ENCODE results near the gene SLC6A4. TPM values are rescaled to one million over a fixed set of nuclear protein-coding genes. Genes with fewer than 3 reads are reported as not detected.

SLC6A4 gene
- total and polyA plus RNA-seq, 2 of the 8 experiments (the other 6 are each of a cell fraction or from before 2014, with no cell fraction given), result 0.09 to 0.33 TPM

DNA sequence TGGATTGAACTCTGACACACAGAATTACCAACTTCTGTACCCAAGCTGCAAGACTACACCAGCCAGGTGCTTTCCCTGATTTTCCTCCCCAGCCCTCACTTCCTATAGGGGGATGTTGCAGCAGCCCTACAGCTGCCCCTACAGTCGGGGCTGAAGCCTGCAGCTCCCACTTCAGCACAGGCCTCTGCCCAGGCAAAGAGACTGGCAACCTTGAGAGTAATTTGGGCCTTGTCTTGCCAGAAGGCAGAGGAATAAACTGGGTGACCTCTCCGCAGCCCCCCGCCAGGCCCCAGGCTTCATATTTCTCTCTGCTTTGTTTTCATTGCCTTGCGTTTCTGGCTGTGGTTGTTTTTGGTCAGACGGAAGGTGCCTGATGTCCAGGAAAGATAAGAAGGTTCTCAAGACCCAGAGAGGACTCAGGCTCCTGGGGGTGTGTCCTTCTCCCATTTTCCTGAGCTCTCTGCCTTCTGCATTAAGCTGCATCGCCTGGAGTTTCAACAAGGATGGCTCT is 32.0 kb downstream of the SLC6A4 start:
- no peak overlapping the region for H3K4me2 ChIP-seq (ENCODE audit: insufficient read depth in 1 of 2, low read depth in 2 of 2, low read length in 2 of 2)
- H3K79me2 ChIP-seq (ENCODE audit: control insufficient read depth in 1 of 2, insufficient read depth in 2 of 2, low read length in 2 of 2), result no peaks in the 10 kb centered on the region
- H3K36me3 ChIP-seq (ENCODE audit: control insufficient read depth in 2 of 4, insufficient read depth in 4 of 4, low read length in 3 of 4), result no peaks in the 10 kb centered on the region
- no peak for FAIRE-seq
- no peaks in the 10 kb centered on the region for H3K4me1 ChIP-seq (replicated peaks in 1 of 4; ENCODE audit: control insufficient read depth in 3 of 4, insufficient read depth in 4 of 4, low read length in 3 of 4)
- no peak overlapping the region for H2BK120ac ChIP-seq (replicated peaks; ENCODE audit: low read depth, low read length)
- H3K56ac ChIP-seq (replicated peaks; ENCODE audit: insufficient read length, low read depth, low read length), result no peak overlapping the region
- no peak overlapping the region for H2BK5ac ChIP-seq (ENCODE audit: low read depth, low read length)
- H2BK20ac ChIP-seq (ENCODE audit: low read length), result no peak overlapping the region
- TF ChIP-seq, protein P1, sequence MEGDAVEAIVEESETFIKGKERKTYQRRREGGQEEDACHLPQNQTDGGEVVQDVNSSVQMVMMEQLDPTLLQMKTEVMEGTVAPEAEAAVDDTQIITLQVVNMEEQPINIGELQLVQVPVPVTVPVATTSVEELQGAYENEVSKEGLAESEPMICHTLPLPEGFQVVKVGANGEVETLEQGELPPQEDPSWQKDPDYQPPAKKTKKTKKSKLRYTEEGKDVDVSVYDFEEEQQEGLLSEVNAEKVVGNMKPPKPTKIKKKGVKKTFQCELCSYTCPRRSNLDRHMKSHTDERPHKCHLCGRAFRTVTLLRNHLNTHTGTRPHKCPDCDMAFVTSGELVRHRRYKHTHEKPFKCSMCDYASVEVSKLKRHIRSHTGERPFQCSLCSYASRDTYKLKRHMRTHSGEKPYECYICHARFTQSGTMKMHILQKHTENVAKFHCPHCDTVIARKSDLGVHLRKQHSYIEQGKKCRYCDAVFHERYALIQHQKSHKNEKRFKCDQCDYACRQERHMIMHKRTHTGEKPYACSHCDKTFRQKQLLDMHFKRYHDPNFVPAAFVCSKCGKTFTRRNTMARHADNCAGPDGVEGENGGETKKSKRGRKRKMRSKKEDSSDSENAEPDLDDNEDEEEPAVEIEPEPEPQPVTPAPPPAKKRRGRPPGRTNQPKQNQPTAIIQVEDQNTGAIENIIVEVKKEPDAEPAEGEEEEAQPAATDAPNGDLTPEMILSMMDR (IDR thresholded peaks at IDR 0.05; ENCODE audit: control extremely low read depth in 1 of 3, insufficient read depth in 1 of 3, low read depth in 1 of 3, low read length in 3 of 3), result peak; percentile 57 to 71 (median 67)
- TF ChIP-seq PHF8 (conservative IDR thresholded peaks at IDR 0.05; ENCODE audit: low read depth, low read length) (no peak), RAD21 (IDR thresholded peaks at IDR 0.05 in 1 of 2, conservative IDR thresholded peaks at IDR 0.05 in 1 of 2; ENCODE audit: low read depth in 2 of 2, low read length in 2 of 2) (peak; percentile 54 to 63)
- no peak overlapping the region for H3K27ac ChIP-seq (ENCODE audit: low read depth, low read length)
- H3K23ac ChIP-seq (ENCODE audit: insufficient read length), result no peak overlapping the region
- no peak overlapping the region for H3K4ac ChIP-seq (replicated peaks; ENCODE audit: insufficient read length, low read depth, low read length)
- H3K4me3 ChIP-seq (ENCODE audit: extremely low read depth in 1 of 4, insufficient read depth in 2 of 4, low read depth in 3 of 4, low read length in 4 of 4), result no peak overlapping the region
- H3K14ac ChIP-seq (ENCODE audit: insufficient read length), result no peak overlapping the region
- H2AFZ ChIP-seq (ENCODE audit: low read length), result peak overlapping the region; percentile 43; the same call in 1 of the 2 replicates
- no peaks in the 10 kb centered on the region for H3K9me3 ChIP-seq (ENCODE audit: insufficient read depth in 2 of 2, low read depth in 1 of 2, low read length in 1 of 2)
- H4K91ac ChIP-seq (replicated peaks; ENCODE audit: insufficient read length, low read length), result no peak overlapping the region
- no peak overlapping the region for H4K5ac ChIP-seq (ENCODE audit: insufficient read length, low read depth, low read length)
- CTCF ChIA-PET (ENCODE audit: partially characterized antibody), result interaction anchor here (0.6 to 3.8 kb wide), 13 partner anchors 9 to 1085 kb away, joined by 3 to 26 read pairs (median 4); no protein-coding TSS in a partner anchor
- H3K23me2 ChIP-seq (ENCODE audit: low read depth, low read length), result no peaks in the 10 kb centered on the region; the same call in 1 of the 2 replicates
- POLR2A ChIA-PET (ENCODE audit: partially characterized antibody), result interaction anchor here (0.7 to 2.2 kb wide), 6 partner anchors 12 to 78 kb away, joined by 3 to 6 read pairs (median 3); no protein-coding TSS in a partner anchor
- no peak overlapping the region for H2BK12ac ChIP-seq (ENCODE audit: low read depth, low read length)
- H3K27me3 ChIP-seq (replicated peaks in 1 of 4; ENCODE audit: control insufficient read depth in 3 of 4, extremely low read depth in 1 of 4, insufficient read depth in 3 of 4, low read length in 3 of 4), result no peaks in the 10 kb centered on the region
- H3K9ac ChIP-seq (replicated peaks in 1 of 4; ENCODE audit: extremely low read depth in 1 of 4, low read depth in 3 of 4, low read length in 3 of 4), result no peak overlapping the region
- no peak overlapping the region for H2AK5ac ChIP-seq (ENCODE audit: low read depth, low read length)
- no peaks in the 10 kb centered on the region for H3K79me1 ChIP-seq (ENCODE audit: low read depth, low read length)
- H4K20me1 ChIP-seq (replicated peaks in 1 of 2; ENCODE audit: control insufficient read depth in 1 of 2, insufficient read depth in 2 of 2, low read length in 2 of 2), result no peaks in the 10 kb centered on the region
- peak overlapping the region; percentile 25; the same call in 1 of the 2 replicates for H3K18ac ChIP-seq (ENCODE audit: extremely low read depth, low read length)
- H2BK15ac ChIP-seq (ENCODE audit: low read length), result no peak overlapping the region
- peak; percentile 21 to 56 for DNase-seq (ENCODE audit: low read depth in 1 of 2, low spot score in 2 of 2)
- peak overlapping the region; percentile 62; the same call in 1 of the 2 replicates for H4K8ac ChIP-seq (ENCODE audit: extremely low read depth, insufficient read depth, low read length)
- WGBS, 2 experiments (ENCODE audit: extremely low coverage in 1 of 2, insufficient coverage in 1 of 2, insufficient read length in 1 of 2, insufficient replicate concordance in 2 of 2, low coverage in 1 of 2, low lambda C conversion rate in 2 of 2, missing lambda C conversion rate in 1 of 2), result 70% methylated on average over 6 of the region's 6 CpGs; no CpG with 5 or more reads in 1 of the 2 experiments

Measured in H1 (cell line).